Parathyroid adenoma (tissue), 2 donors: ENCODE measurements around the gene DIAPH3.

Source experiments
- H2AFZ ChIP-seq: fragments of 300-600 bp; sonication (generic); one replicate; pipeline ENCODE4 v1.7.0; 2017; ENCODE audit warnings: antibody characterized with exemption, mild to moderate bottlenecking
- H3K27ac ChIP-seq: fragments of 300-600 bp; sonication (generic); one replicate; pipeline ENCODE4 v1.7.0; 2017
- H3K27me3 ChIP-seq: fragments of 300-600 bp; sonication (generic); one replicate; pipeline ENCODE4 v1.7.0; 2017; ENCODE audit warnings: low read length; ENCODE audit not compliant: control insufficient read depth, insufficient read depth
- H3K36me3 ChIP-seq: fragments of 300-600 bp; sonication (generic); one replicate; pipeline ENCODE4 v1.7.0; 2017; ENCODE audit warnings: low read length; ENCODE audit not compliant: control insufficient read depth, insufficient read depth
- H3K4me1 ChIP-seq: fragments of 300-600 bp; sonication (generic); one replicate; pipeline ENCODE4 v1.7.0; 2017; ENCODE audit warnings: control low read depth
- H3K4me2 ChIP-seq: fragments of 300-600 bp; sonication (generic); one replicate; pipeline ENCODE4 v1.7.0; 2017; ENCODE audit warnings: low read length
- H3K4me3 ChIP-seq: fragments of 300-600 bp; sonication (generic); one replicate; pipeline ENCODE4 v1.7.0; 2017; ENCODE audit warnings: low read depth, low read length
- H3K79me2 ChIP-seq: fragments of 300-600 bp; sonication (generic); one replicate; pipeline ENCODE4 v1.7.0; 2017; ENCODE audit warnings: control low read depth
- H3K9ac ChIP-seq: fragments of 300-600 bp; sonication (generic); one replicate; pipeline ENCODE4 v1.7.0; 2017; ENCODE audit warnings: mild to moderate bottlenecking
- H3K9me3 ChIP-seq: fragments of 300-600 bp; sonication (generic); one replicate; pipeline ENCODE4 v1.7.0; 2017; ENCODE audit warnings: low read length; ENCODE audit not compliant: control insufficient read depth
- CTCF ChIP-seq: fragments of 300-600 bp; sonication (generic); IDR thresholded peaks from one replicate; pipeline ENCODE4 v1.7.0; 2017; ENCODE audit warnings: antibody characterized with exemption, mild to moderate bottlenecking
- donor health status: primary hyperparathyroidism.

The DIAPH3 gene

DNA sequence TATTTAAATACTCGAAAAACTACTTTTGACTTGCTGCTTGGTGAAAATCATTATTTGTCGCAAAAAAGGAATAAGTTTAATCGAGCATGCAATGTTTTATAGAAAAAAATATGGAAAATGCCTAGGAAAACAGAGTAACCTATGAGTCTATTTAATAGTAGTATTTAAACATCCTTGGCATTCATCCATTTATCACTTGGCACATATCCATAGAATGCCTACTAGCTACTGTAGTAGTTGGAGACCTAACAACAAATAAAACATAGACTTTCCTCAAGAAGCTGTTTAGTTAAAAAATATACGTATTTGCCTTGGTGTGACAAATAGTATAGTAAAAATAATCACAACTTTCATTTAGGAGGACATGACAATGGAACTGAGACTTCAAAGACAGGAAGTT lies 302.1 kb downstream of the DIAPH3 start:
- TF ChIP-seq CTCF, result no peak
- H3K4me1 ChIP-seq, result no peaks in the 10 kb centered on the region
- no peaks in the 10 kb centered on the region for H3K27me3 ChIP-seq
- no peaks in the 10 kb centered on the region for H3K36me3 ChIP-seq
- H3K79me2 ChIP-seq, result no peaks in the 10 kb centered on the region
- no peak overlapping the region for H3K9ac ChIP-seq
- no peak overlapping the region for H3K27ac ChIP-seq
- no peaks in the 10 kb centered on the region for H3K9me3 ChIP-seq
- H3K4me3 ChIP-seq, result no peak overlapping the region
- no peak overlapping the region for H2AFZ ChIP-seq
- no peak overlapping the region for H3K4me2 ChIP-seq

DNA sequence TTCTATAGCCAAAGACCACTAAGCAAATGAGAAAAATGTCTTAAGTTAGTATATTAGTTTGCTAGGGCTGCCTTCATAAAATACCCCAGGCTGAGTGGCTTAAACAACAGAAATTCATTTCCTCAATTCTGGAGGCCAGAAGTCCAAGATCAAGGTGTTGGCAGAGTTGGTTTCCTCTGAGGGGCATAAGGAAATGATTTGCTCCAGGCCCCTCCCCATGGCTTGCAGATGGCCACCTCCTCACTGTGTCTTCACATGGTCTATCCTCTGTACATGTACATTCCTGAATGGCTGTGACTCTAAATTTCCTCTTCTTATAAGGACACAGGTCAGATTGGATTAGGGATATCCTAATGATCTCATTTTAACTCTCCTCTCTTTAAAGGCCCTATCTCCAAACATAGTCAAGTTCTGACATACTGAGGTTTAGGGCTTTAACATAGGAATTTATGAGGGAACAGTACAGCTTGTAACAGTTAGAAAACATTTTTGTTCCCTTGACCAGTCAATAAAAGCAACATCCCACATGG lies 307.4 kb downstream of the DIAPH3 start:
- no peaks in the 10 kb centered on the region for H3K4me1 ChIP-seq
- H3K9me3 ChIP-seq, result no peaks in the 10 kb centered on the region
- no peak overlapping the region for H2AFZ ChIP-seq
- H3K36me3 ChIP-seq, result no peaks in the 10 kb centered on the region
- H3K79me2 ChIP-seq, result no peaks in the 10 kb centered on the region
- TF ChIP-seq CTCF, result no peak
- no peak overlapping the region for H3K27ac ChIP-seq
- no peak overlapping the region for H3K4me3 ChIP-seq
- no peaks in the 10 kb centered on the region for H3K27me3 ChIP-seq
- no peak overlapping the region for H3K9ac ChIP-seq
- no peak overlapping the region for H3K4me2 ChIP-seq

GRCh38 chr13:59846845-59847620 lies 316.7 kb downstream of the DIAPH3 start:
- no peaks in the 10 kb centered on the region for H3K79me2 ChIP-seq
- TF ChIP-seq CTCF, result no peak

DNA sequence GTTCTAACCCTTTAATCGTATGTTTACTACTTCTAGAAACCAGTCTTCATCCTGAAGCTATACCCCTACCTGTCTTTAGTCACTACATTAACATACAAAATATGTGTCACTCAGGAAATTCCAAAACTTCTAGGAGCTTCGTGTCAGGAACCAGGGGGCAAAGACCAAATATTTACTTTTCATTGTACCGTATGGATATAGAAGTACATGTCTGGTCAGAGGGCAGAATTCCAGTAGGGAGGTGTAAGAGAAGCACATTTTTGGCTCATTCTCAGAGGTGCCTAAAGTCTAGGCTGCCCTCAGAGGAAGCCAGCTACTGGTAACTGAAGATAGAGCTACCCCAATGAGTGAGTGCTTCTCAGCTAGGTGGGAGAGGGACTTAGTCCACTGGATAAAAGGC lies 320.7 kb downstream of the DIAPH3 start:
- TF ChIP-seq CTCF, result no peak
- Histone ChIP-seq H2AFZ (no peak overlapping the region), H3K4me1 (no peaks in the 10 kb centered on the region), H3K9ac (no peak overlapping the region), H3K27me3 (no peaks in the 10 kb centered on the region), H3K4me2 (no peak overlapping the region), H3K79me2 (no peaks in the 10 kb centered on the region), H3K9me3 (no peaks in the 10 kb centered on the region), H3K36me3 (no peaks in the 10 kb centered on the region), H3K27ac (no peak overlapping the region), H3K4me3 (no peak overlapping the region)

More at GRCh38 chr13:59846845-59847620, 316.7 kb downstream of the DIAPH3 start:
- no peak overlapping the region for H3K4me2 ChIP-seq
- H3K9me3 ChIP-seq, result no peaks in the 10 kb centered on the region
- no peak overlapping the region for H3K9ac ChIP-seq
- H3K27me3 ChIP-seq, result no peaks in the 10 kb centered on the region
- no peaks in the 10 kb centered on the region for H3K4me1 ChIP-seq
- no peak overlapping the region for H2AFZ ChIP-seq
- H3K27ac ChIP-seq, result no peak overlapping the region
- H3K4me3 ChIP-seq, result no peak overlapping the region
- H3K36me3 ChIP-seq, result no peaks in the 10 kb centered on the region

GRCh38 chr13:59842507-59842906 lies 321.2 kb downstream of the DIAPH3 start:
- no peak overlapping the region for H2AFZ ChIP-seq
- no peak overlapping the region for H3K4me2 ChIP-seq
- H3K36me3 ChIP-seq, result no peaks in the 10 kb centered on the region
- TF ChIP-seq CTCF, result no peak
- H3K4me1 ChIP-seq, result no peaks in the 10 kb centered on the region
- no peaks in the 10 kb centered on the region for H3K27me3 ChIP-seq
- H3K9me3 ChIP-seq, result no peaks in the 10 kb centered on the region
- no peak overlapping the region for H3K27ac ChIP-seq
- no peak overlapping the region for H3K9ac ChIP-seq
- H3K79me2 ChIP-seq, result no peaks in the 10 kb centered on the region
- no peak overlapping the region for H3K4me3 ChIP-seq
